ENCODE data around the gene LPCAT1. TPM values are rescaled to one million over a fixed set of nuclear protein-coding genes. Genes with fewer than 3 reads are reported as not detected.

The LPCAT1 gene
- total and polyA plus RNA-seq, 2 donors (not counting 3 experiments of a cell fraction or from before 2014, with no cell fraction given): 28.9 to 57.2 TPM

DNA sequence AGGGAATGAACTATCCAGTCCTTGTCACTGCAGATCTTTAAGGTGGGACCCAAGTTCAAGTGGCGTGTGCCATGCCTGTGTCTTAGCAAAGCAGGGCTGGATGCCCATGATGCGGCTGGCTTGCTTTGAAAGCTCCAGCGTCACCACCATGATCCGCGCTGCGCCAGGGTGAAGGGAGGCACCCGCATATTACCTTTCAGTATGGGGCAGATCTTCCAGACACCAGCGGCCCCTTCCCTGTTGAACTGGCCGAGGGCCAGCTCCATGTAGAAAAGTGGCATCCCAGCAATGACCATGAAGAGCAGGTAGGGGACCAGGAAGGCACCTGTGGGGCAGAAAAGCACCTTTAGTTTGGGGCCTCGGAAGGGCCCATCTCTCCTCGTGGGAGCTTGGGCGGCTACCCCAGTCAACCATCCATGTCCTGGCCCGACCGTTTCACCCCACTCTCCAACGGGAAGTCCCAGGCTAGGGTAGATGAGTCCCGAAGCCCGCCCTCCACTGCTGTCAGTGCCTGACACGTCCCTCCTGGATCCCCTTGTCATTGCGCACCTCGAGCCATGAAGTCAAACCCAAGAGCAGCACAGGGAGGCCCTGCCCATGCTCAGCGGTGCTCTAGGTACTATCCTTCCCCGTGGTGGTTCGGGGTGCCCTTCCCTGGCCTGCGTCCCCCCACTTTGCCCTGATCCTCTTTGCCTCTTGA is 82.4 kb downstream of the LPCAT1 start:
- Histone ChIP-seq H2AFZ (ENCODE audit: low read depth, low read length) (no peak overlapping the region), H3K9me1 (replicated peaks; ENCODE audit: control insufficient read depth, extremely low read depth, insufficient read depth, low read length) (no peaks in the 10 kb centered on the region), H3K9me3 (replicated peaks; ENCODE audit: control insufficient read depth, insufficient read depth, low read length) (no peaks in the 10 kb centered on the region), H3K9ac (replicated peaks; ENCODE audit: extremely low read depth, insufficient read depth, low read length) (no peak overlapping the region), H3K79me2 (ENCODE audit: control insufficient read depth, insufficient read depth, low read length) (no peaks in the 10 kb centered on the region), H3K4me2 (ENCODE audit: insufficient read depth, low read length) (no peak overlapping the region), H3K4me3 (replicated peaks in 1 of 3; ENCODE audit: insufficient read depth in 1 of 3, low read depth in 1 of 3, low read length in 3 of 3) (no peak overlapping the region), H4K20me1 (replicated peaks; ENCODE audit: control insufficient read depth, extremely low read depth, insufficient read depth, low read length) (no peaks in the 10 kb centered on the region), H3K27ac (ENCODE audit: insufficient read depth, low read depth, low read length) (no peak overlapping the region), H3K36me3 (ENCODE audit: control insufficient read depth in 2 of 2, extremely low read depth in 1 of 2, insufficient read depth in 2 of 2, low read length in 2 of 2) (no peaks in the 10 kb centered on the region), H3K4me1 (ENCODE audit: control insufficient read depth, extremely low read depth, insufficient read depth, low read length) (no peaks in the 10 kb centered on the region), H3K27me3 (ENCODE audit: control insufficient read depth in 2 of 2, insufficient read depth in 2 of 2, low read length in 2 of 2) (peaks cover 25 to 27% of the 10 kb centered on the region in 2 experiments)
- FAIRE-seq (no peak), DNase-seq (ENCODE audit: low read depth, low spot score) (no peak)
- no peak for TF ChIP-seq FOS (IDR thresholded peaks at IDR 0.05; ENCODE audit: borderline replicate concordance, insufficient read depth, low read length)
- dilution Hi-C loops (cut with MboI; ENCODE audit: extremely low pct_ligation_motif_present, low sequenced_read_pairs): no loop called here
- BruUV-seq (replicated peaks): no TSS peak
- ChIA-PET POLR2A (no interaction called here), CTCF (no interaction called here)
- intact Hi-C loops (cut with micrococcal nuclease): no loop called here

DNA sequence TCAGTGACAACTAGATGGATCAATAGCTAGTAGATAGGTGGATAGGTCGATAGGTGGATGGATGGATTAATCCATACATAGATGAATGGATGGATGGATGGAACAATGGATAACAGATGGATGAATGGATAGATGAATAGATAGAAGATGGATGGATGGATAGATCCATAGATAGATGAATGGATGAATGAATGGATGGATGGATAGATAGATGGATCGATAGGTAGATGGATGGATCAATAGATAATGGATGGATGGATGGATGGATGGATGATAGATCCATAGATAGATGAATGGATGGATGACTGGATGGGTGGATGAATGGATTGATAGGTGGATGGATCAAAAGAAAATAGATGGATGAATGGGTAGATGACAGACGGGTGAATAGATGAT is 83.7 kb downstream of the LPCAT1 start:
- H2AFZ ChIP-seq (ENCODE audit: low read depth, low read length): no peak overlapping the region
- BruUV-seq (replicated peaks): no TSS peak
- no peaks in the 10 kb centered on the region for H3K4me1 ChIP-seq (ENCODE audit: control insufficient read depth, extremely low read depth, insufficient read depth, low read length)
- no peaks in the 10 kb centered on the region for H3K9me3 ChIP-seq (replicated peaks; ENCODE audit: control insufficient read depth, insufficient read depth, low read length)
- no peak overlapping the region for H3K4me2 ChIP-seq (ENCODE audit: insufficient read depth, low read length)
- no peaks in the 10 kb centered on the region for H3K36me3 ChIP-seq (ENCODE audit: control insufficient read depth in 2 of 2, extremely low read depth in 1 of 2, insufficient read depth in 2 of 2, low read length in 2 of 2)
- H3K27ac ChIP-seq (ENCODE audit: insufficient read depth, low read depth, low read length): no peak overlapping the region
- H3K27me3 ChIP-seq (ENCODE audit: control insufficient read depth in 2 of 2, insufficient read depth in 2 of 2, low read length in 2 of 2): peaks cover 16 to 21% of the 10 kb centered on the region in 2 experiments
- TF ChIP-seq POLR2AphosphoS5 (IDR thresholded peaks at IDR 0.05; ENCODE audit: insufficient read depth, low read depth, low read length): no peak
- no peak for TF ChIP-seq MYC (IDR thresholded peaks at IDR 0.05; ENCODE audit: low read depth, low read length)
- TF ChIP-seq FOS (IDR thresholded peaks at IDR 0.05; ENCODE audit: borderline replicate concordance, insufficient read depth, low read length): no peak
- no peak for TF ChIP-seq JUN (IDR thresholded peaks at IDR 0.05; ENCODE audit: borderline replicate concordance, insufficient read depth, insufficient read length, low read depth)
- no peak for TF ChIP-seq POLR2A (IDR thresholded peaks at IDR 0.05; ENCODE audit: low read depth, low read length)
- no peak for TF ChIP-seq GATA2 (IDR thresholded peaks at IDR 0.05; ENCODE audit: insufficient read depth, insufficient read length, low read depth, low read length)
- TF ChIP-seq, protein P1, sequence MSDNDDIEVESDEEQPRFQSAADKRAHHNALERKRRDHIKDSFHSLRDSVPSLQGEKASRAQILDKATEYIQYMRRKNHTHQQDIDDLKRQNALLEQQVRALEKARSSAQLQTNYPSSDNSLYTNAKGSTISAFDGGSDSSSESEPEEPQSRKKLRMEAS (IDR thresholded peaks at IDR 0.05; ENCODE audit: insufficient read depth, insufficient read length): no peak
- no peak for TF ChIP-seq EZH2 (IDR thresholded peaks at IDR 0.05; ENCODE audit: borderline replicate concordance, low read depth, low read length, severe bottlenecking)
- TF ChIP-seq, protein P2, sequence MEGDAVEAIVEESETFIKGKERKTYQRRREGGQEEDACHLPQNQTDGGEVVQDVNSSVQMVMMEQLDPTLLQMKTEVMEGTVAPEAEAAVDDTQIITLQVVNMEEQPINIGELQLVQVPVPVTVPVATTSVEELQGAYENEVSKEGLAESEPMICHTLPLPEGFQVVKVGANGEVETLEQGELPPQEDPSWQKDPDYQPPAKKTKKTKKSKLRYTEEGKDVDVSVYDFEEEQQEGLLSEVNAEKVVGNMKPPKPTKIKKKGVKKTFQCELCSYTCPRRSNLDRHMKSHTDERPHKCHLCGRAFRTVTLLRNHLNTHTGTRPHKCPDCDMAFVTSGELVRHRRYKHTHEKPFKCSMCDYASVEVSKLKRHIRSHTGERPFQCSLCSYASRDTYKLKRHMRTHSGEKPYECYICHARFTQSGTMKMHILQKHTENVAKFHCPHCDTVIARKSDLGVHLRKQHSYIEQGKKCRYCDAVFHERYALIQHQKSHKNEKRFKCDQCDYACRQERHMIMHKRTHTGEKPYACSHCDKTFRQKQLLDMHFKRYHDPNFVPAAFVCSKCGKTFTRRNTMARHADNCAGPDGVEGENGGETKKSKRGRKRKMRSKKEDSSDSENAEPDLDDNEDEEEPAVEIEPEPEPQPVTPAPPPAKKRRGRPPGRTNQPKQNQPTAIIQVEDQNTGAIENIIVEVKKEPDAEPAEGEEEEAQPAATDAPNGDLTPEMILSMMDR (IDR thresholded peaks at IDR 0.05; ENCODE audit: extremely low read depth in 1 of 2, insufficient read depth in 1 of 2, low read depth in 1 of 2, low read length in 2 of 2): no peak
- dilution Hi-C loops (cut with MboI; ENCODE audit: extremely low pct_ligation_motif_present, low sequenced_read_pairs) (no loop called here), intact Hi-C loops (cut with micrococcal nuclease) (no loop called here)
- H3K4me3 ChIP-seq (replicated peaks in 1 of 3; ENCODE audit: insufficient read depth in 1 of 3, low read depth in 1 of 3, low read length in 3 of 3): no peak overlapping the region
- DNase-seq (ENCODE audit: low read depth, low spot score): no peak
- no peaks in the 10 kb centered on the region for H4K20me1 ChIP-seq (replicated peaks; ENCODE audit: control insufficient read depth, extremely low read depth, insufficient read depth, low read length)
- FAIRE-seq: no peak
- H3K9ac ChIP-seq (replicated peaks; ENCODE audit: extremely low read depth, insufficient read depth, low read length): no peak overlapping the region
- ChIA-PET POLR2A (no interaction called here), CTCF (no interaction called here)
- H3K79me2 ChIP-seq (ENCODE audit: control insufficient read depth, insufficient read depth, low read length): no peaks in the 10 kb centered on the region
- H3K9me1 ChIP-seq (replicated peaks; ENCODE audit: control insufficient read depth, extremely low read depth, insufficient read depth, low read length): no peaks in the 10 kb centered on the region
